GM18498 (cell line): ENCODE results near the gene CBLN1.
"Not testable (repeated sequence)": the region's sequence is repeated elsewhere in the genome, so short reads cannot be mapped to it uniquely, and the experiment has no call there.

ENCODE experiments used
- ATAC-seq: cut with Tn5 transposase; IDR thresholded peaks from one replicate; pipeline ENCODE4 v1.9.1; 2021; ENCODE audit warnings: mild to moderate bottlenecking, moderate library complexity; ENCODE audit not compliant: unreplicated experiment

CBLN1 gene

GRCh38 chr16:49277766-49278566 is 3.7 kb downstream of the CBLN1 start:
- no peak for ATAC-seq

- no peak for ATAC-seq
These were observed 4.3 kb downstream of the CBLN1 start for GRCh38 chr16:49277386-49277742.

GRCh38 chr16:49276646-49277385 is 4.8 kb downstream of the CBLN1 start:
- ATAC-seq = no peak

GRCh38 chr16:49275870-49276269 is 5.8 kb downstream of the CBLN1 start:
- no peak for ATAC-seq

GRCh38 chr16:49275050-49275730 is 6.4 kb downstream of the CBLN1 start:
- ATAC-seq = no peak

- no peak for ATAC-seq
These were observed 7.0 kb downstream of the CBLN1 start for GRCh38 chr16:49274591-49274990.

GRCh38 chr16:49273771-49274170 is 7.9 kb downstream of the CBLN1 start:
- no peak for ATAC-seq

GRCh38 chr16:49271363-49271762 is 10.3 kb downstream of the CBLN1 start:
- ATAC-seq = no peak

GRCh38 chr16:49269201-49269600 is 12.4 kb downstream of the CBLN1 start:
- no peak for ATAC-seq

- ATAC-seq = no peak
These were observed 13.0 kb downstream of the CBLN1 start for GRCh38 chr16:49268667-49269066.

GRCh38 chr16:49262501-49262900 is 19.1 kb downstream of the CBLN1 start:
- no peak for ATAC-seq

GRCh38 chr16:49261930-49262329 is 19.7 kb downstream of the CBLN1 start:
- ATAC-seq = no peak

- ATAC-seq = no peak
These were observed 20.6 kb downstream of the CBLN1 start for GRCh38 chr16:49260956-49261530.

- ATAC-seq = no peak
These were observed 21.4 kb downstream of the CBLN1 start for GRCh38 chr16:49260253-49260652.

GRCh38 chr16:49259330-49259729 is 22.3 kb downstream of the CBLN1 start:
- no peak for ATAC-seq

GRCh38 chr16:49250689-49251088 is 30.9 kb downstream of the CBLN1 start:
- no peak for ATAC-seq

- ATAC-seq = no peak
These were observed 33.4 kb downstream of the CBLN1 start for GRCh38 chr16:49248227-49248626.

GRCh38 chr16:49236216-49236615 is 45.4 kb downstream of the CBLN1 start:
- no peak for ATAC-seq

- ATAC-seq = not testable (repeated sequence)
These were observed 53.3 kb downstream of the CBLN1 start for GRCh38 chr16:49228335-49228734.
